BLaER1 (cell line): ENCODE measurements around the gene NTNG1.
A peak's percentile ranks its signal among the peaks of the same experiment; 100 is the strongest.

Experiments used
- H3K27ac ChIP-seq: shearing (Covaris generic); formaldehyde crosslinking; 2 replicates; pipeline ENCODE4 v1.8.1; 2022
- H3K27me3 ChIP-seq: shearing (Covaris generic); formaldehyde crosslinking; 2 replicates; pipeline ENCODE4 v1.8.1; 2022
- H3K36me3 ChIP-seq: shearing (Covaris generic); formaldehyde crosslinking; 2 replicates; pipeline ENCODE4 v1.8.1; 2022
- H3K4me1 ChIP-seq: shearing (Covaris generic); formaldehyde crosslinking; 2 replicates; pipeline ENCODE4 v1.8.1; 2022
- H3K4me2 ChIP-seq: shearing (Covaris generic); formaldehyde crosslinking; 2 replicates; pipeline ENCODE4 v1.8.1; 2022
- H3K4me3 ChIP-seq: shearing (Covaris generic); formaldehyde crosslinking; 2 replicates; pipeline ENCODE4 v1.8.1; 2022
- H3K9ac ChIP-seq: shearing (Covaris generic); formaldehyde crosslinking; 2 replicates; pipeline ENCODE4 v1.8.1; 2022
- H3K9me3 ChIP-seq: shearing (Covaris generic); formaldehyde crosslinking; 2 replicates; pipeline ENCODE4 v1.8.1; 2022
- H4K20me1 ChIP-seq: shearing (Covaris generic); formaldehyde crosslinking; 2 replicates; pipeline ENCODE4 v1.8.1; 2022
- Cebpa-rat ChIP-seq: shearing (Covaris generic); IDR thresholded peaks from 2 replicates; pipeline ENCODE4 v1.8.1; 2022

The NTNG1 gene

DNA sequence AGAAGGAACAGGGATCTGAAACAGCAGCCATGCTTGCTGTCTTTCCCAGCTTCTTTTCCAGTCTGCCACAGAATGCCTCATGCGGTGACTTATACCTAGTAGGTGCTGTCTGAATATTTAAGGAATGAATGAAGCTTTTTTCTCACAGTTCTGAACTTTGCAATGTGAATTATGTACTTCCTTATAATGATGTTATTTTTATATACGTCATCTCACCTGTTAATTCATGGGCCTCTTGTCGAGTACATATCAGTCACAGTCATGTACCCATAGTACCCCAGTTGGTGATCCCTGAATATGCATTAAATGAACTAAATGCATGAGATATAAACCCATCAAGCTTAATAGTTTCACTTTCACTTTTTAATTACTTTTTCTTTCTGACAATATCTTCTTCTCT is 132.7 kb downstream of the NTNG1 start:
- Histone ChIP-seq H3K4me1 (peaks cover 11% of the 10 kb centered on the region), H3K4me2 (peak overlapping the region; percentile 26), H3K9me3 (no peaks in the 10 kb centered on the region), H4K20me1 (no peaks in the 10 kb centered on the region), H3K4me3 (no peak overlapping the region), H3K9ac (no peak overlapping the region), H3K27ac (no peak overlapping the region), H3K27me3 (no peaks in the 10 kb centered on the region), H3K36me3 (no peaks in the 10 kb centered on the region)
- no peak for TF ChIP-seq Cebpa-rat

DNA sequence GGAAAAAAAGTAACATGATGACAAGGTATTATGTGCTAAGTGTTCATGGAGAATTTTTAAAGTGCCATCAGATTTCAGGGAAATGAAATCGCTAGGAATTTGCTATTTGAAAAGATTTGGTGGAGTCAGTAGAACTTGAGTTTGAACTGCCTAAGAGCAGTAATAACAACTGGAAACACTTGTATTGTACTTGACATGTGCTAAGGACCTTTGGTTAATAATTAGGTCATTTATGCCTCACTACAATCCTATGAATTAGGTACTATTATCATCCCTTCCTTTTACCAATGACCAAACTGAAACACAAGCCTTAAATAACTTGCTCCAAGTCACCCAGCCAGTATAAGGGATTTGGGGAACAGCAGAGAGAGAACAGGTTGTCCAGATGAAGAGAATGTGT is 133.4 kb downstream of the NTNG1 start:
- no peak overlapping the region for H3K4me3 ChIP-seq
- no peaks in the 10 kb centered on the region for H3K27me3 ChIP-seq
- H3K4me2 ChIP-seq, result peak overlapping the region; percentile 26; the same call in 1 of the 2 replicates
- TF ChIP-seq Cebpa-rat, result no peak
- no peaks in the 10 kb centered on the region for H3K9me3 ChIP-seq
- no peaks in the 10 kb centered on the region for H3K36me3 ChIP-seq
- H3K4me1 ChIP-seq, result peaks cover 11% of the 10 kb centered on the region
- no peak overlapping the region for H3K9ac ChIP-seq
- H4K20me1 ChIP-seq, result no peaks in the 10 kb centered on the region
- no peak overlapping the region for H3K27ac ChIP-seq

DNA sequence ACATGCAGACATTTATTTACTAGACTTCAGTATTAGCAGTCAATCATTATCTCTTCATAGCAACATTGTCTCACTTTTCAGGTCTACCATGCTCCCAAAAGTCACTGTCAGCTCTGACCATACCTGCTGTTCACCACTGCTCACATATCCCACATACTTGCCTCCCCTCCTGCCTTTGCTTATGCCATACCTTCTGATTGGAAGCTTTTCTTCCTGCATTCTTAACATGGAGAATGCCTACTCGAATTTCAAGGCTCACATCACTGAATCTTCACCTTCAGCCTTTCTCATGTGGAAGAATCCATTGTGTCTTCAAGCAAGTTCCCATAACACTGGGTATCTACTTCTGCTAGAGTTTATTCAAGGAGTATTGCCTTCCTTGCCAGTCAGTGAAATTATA is 135.4 kb downstream of the NTNG1 start:
- no peak for TF ChIP-seq Cebpa-rat
- Histone ChIP-seq H3K27me3 (no peaks in the 10 kb centered on the region), H3K27ac (no peak overlapping the region), H4K20me1 (no peaks in the 10 kb centered on the region), H3K36me3 (no peaks in the 10 kb centered on the region), H3K9ac (no peak overlapping the region), H3K4me2 (no peak overlapping the region), H3K4me3 (no peak overlapping the region), H3K9me3 (no peaks in the 10 kb centered on the region), H3K4me1 (peaks cover 11% of the 10 kb centered on the region)

DNA sequence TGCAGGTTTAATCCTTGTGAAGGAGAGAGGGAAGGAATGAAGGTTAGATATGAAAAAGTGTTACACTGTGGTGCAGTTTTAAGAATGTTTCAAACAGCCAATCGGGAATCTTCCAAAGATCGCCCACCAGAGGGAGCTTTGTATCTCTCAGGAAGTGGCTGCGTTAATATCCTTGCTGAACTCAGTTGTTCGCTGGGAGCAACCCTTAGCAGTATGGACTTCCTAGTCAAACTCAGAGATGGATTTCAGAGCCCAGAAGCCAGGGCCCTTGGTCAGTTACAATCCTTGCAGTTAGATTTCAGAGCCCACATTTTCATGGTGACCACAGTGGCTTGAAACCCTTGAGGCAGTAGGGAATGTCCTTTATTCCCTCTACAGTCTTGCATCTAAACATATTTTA is 136.2 kb downstream of the NTNG1 start:
- no peak overlapping the region for H3K27ac ChIP-seq
- no peaks in the 10 kb centered on the region for H4K20me1 ChIP-seq
- TF ChIP-seq Cebpa-rat, result no peak
- H3K36me3 ChIP-seq, result no peaks in the 10 kb centered on the region
- H3K4me3 ChIP-seq, result no peak overlapping the region
- no peak overlapping the region for H3K4me2 ChIP-seq
- H3K9ac ChIP-seq, result no peak overlapping the region
- no peaks in the 10 kb centered on the region for H3K9me3 ChIP-seq
- H3K4me1 ChIP-seq, result peaks cover 11% of the 10 kb centered on the region
- no peaks in the 10 kb centered on the region for H3K27me3 ChIP-seq

DNA sequence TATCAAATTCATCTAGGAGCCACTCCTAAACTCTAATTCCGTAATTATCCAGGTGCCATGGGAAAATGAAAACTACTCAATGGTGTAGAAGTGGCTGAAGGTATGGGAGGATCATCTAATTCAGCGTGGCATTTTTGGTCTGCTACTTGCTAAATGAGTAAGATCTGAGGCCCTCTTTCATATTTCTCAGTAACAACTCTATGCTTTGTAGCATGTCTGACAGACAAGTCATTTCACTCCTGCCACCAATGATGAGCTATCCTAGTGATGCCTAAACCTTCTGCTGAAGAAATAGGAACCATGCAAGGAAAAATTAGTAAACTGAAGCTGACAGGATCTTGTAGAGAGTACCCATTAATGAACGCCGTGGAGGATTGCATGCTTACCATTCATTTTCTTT is 145.3 kb downstream of the NTNG1 start:
- no peaks in the 10 kb centered on the region for H4K20me1 ChIP-seq
- no peaks in the 10 kb centered on the region for H3K4me1 ChIP-seq
- no peak overlapping the region for H3K27ac ChIP-seq
- no peaks in the 10 kb centered on the region for H3K9me3 ChIP-seq
- TF ChIP-seq Cebpa-rat, result no peak
- no peak overlapping the region for H3K4me2 ChIP-seq
- H3K27me3 ChIP-seq, result no peaks in the 10 kb centered on the region
- H3K9ac ChIP-seq, result no peak overlapping the region
- no peaks in the 10 kb centered on the region for H3K36me3 ChIP-seq
- H3K4me3 ChIP-seq, result no peak overlapping the region

DNA sequence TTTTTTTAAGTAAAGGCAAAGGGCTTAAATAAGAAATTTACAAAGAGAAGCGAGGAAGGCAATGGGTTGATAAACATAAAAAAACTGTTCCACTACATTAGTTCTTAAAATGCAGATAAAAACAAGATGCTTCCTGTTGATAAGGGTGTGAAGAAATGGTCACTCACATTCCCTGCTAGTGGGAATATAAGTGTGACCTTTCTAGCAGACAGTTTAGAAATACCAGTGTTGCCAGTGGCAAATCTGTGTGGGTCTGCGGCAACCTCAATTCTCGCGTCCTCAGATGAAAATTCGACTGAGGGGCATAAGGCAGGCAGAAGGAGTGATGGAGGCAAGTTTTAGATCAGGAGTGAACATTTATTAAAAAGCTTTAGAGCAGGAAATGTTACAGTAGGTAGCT is 151.1 kb downstream of the NTNG1 start:
- peaks cover 10% of the 10 kb centered on the region for H3K4me1 ChIP-seq
- no peak overlapping the region for H3K4me2 ChIP-seq
- H3K4me3 ChIP-seq, result no peak overlapping the region

DNA sequence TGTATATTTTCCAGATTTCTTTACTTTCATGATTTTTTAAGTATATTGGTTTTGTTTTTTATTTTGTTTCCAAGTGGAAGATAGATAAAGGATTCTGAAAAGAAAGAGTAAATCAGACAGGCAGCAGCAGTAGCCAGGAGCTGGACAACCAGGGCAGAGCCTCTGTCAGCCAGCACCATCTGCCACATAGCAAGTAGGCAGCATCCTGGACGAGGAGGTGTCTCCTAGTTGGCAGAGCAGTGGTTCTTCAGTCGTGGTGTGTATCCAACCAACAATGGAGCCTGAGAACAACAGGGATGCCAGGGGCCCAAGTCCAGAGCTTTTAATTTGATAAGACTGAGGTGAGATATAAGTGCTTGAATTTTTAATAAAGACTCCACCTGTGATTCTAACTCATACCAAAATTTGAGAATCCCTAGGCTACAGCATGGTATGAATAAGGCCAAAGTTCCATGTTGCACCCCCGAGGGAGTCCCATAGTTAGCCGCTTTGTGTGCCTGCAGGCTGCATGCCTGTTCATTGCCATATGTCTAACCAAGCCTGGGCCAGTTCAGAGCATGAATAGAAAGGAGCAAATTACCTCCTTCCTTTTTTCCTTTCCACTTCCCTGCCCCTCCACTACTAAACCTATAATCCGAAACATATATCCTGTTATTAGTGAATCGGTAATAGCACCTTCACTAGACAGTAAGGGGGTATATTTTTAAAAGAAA is 153.2 kb downstream of the NTNG1 start:
- Histone ChIP-seq H3K4me3 (no peak overlapping the region), H3K4me2 (no peak overlapping the region), H3K27me3 (no peaks in the 10 kb centered on the region), H3K4me1 (peaks cover 10% of the 10 kb centered on the region), H3K27ac (no peak overlapping the region), H4K20me1 (no peaks in the 10 kb centered on the region), H3K9me3 (no peaks in the 10 kb centered on the region; the same call in 1 of the 2 replicates), H3K36me3 (no peaks in the 10 kb centered on the region), H3K9ac (no peak overlapping the region)
- no peak for TF ChIP-seq Cebpa-rat

More for the DNA sequence above, 151.1 kb downstream of the NTNG1 start:
- H3K9ac ChIP-seq, result no peak overlapping the region
- no peak overlapping the region for H3K27ac ChIP-seq
- no peaks in the 10 kb centered on the region for H4K20me1 ChIP-seq
- H3K36me3 ChIP-seq, result no peaks in the 10 kb centered on the region
- TF ChIP-seq Cebpa-rat, result no peak
- H3K9me3 ChIP-seq, result no peaks in the 10 kb centered on the region; the same call in 1 of the 2 replicates
- H3K27me3 ChIP-seq, result no peaks in the 10 kb centered on the region

DNA sequence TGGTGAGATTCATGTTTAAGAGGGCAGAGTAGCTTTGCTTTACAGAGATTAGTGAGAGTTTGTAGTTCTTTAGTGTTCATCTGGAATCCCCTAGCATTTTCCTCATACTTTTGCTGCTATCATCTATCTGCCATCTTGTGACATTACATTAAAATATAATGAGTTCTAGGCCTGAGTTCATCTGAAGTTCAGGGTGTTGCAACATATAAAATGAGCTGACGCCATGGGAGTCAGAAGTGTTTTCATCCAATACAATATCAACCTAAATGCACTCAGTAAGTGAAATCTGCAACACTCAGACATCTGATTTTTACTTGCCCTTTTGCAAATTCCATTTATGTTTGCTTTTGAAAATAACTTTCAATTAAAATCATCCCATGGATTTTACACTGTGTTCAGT is 153.8 kb downstream of the NTNG1 start:
- no peak for TF ChIP-seq Cebpa-rat
- no peak overlapping the region for H3K9ac ChIP-seq

DNA sequence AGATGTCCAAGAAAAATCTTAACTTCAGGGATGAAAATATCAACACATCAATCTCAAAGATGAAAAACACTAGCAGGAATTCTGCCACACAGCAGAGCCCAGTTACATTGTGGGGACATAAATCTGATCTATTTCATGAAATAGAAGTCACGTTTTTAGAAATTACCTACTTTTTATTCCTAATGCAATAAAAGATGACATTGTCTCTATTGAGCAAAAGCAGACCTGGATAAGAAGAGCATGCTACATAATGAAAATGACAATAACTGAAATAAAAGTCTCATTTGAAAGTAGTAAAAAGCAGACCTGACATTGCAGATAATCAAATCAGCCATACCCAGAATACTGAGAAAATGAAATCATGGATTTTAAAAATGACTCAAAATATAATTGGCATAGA is 156.8 kb downstream of the NTNG1 start:
- Histone ChIP-seq H3K9me3 (no peaks in the 10 kb centered on the region), H3K27ac (no peak overlapping the region), H4K20me1 (no peaks in the 10 kb centered on the region), H3K9ac (no peak overlapping the region), H3K4me1 (peaks cover under 1% of the 10 kb centered on the region; the same call in 1 of the 2 replicates), H3K36me3 (no peaks in the 10 kb centered on the region), H3K4me2 (no peak overlapping the region), H3K4me3 (no peak overlapping the region), H3K27me3 (no peaks in the 10 kb centered on the region)
- no peak for TF ChIP-seq Cebpa-rat

More for the DNA sequence above, 153.8 kb downstream of the NTNG1 start:
- Histone ChIP-seq H4K20me1 (no peaks in the 10 kb centered on the region), H3K4me3 (no peak overlapping the region), H3K27me3 (no peaks in the 10 kb centered on the region), H3K4me1 (peaks cover 10% of the 10 kb centered on the region), H3K4me2 (no peak overlapping the region), H3K9me3 (no peaks in the 10 kb centered on the region; the same call in 1 of the 2 replicates), H3K27ac (no peak overlapping the region), H3K36me3 (no peaks in the 10 kb centered on the region)

DNA sequence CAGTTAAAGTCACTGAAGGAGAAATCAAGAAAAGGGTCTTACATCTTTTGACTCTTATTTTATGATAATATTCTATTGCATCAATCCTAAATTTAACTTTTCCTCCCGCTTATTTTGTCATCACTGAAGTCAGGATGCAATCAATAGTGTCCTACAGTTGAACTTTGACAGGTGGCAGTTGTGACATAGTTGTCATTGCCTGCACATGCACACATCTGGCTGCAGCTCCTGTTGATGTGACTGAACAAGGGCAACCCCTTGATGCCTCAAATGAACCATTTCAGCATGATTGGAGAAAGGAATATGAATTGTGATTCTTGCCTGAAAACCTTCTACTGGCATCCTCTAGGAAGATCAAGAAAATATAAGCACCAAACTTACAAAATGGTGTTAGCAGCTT is 157.7 kb downstream of the NTNG1 start:
- Histone ChIP-seq H3K27ac (no peak overlapping the region), H3K36me3 (no peaks in the 10 kb centered on the region), H3K4me3 (no peak overlapping the region), H4K20me1 (no peaks in the 10 kb centered on the region), H3K4me2 (no peak overlapping the region), H3K27me3 (no peaks in the 10 kb centered on the region), H3K9me3 (no peaks in the 10 kb centered on the region), H3K4me1 (no peaks in the 10 kb centered on the region), H3K9ac (no peak overlapping the region)
- TF ChIP-seq Cebpa-rat, result no peak

DNA sequence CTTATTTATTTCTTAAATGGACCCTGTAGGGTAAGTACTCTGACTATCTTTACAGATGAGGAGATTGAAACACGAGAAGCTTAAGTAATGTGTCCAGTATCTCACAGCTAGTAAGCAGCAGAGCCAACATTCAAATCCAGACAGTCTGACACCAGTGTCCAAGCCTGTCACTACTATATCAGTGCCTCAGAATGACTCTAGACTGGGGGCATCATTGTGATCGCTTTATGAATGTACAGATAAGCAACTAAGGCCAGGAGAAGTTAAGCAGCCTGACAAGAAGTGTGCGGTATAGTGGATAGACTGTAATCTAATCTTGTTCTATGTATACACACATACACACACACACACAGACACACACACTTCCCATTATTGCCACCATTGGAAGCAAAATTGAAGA is 158.7 kb downstream of the NTNG1 start:
- H3K4me3 ChIP-seq, result no peak overlapping the region
- no peak overlapping the region for H3K4me2 ChIP-seq
- no peak for TF ChIP-seq Cebpa-rat
- H3K9me3 ChIP-seq, result no peaks in the 10 kb centered on the region
- H4K20me1 ChIP-seq, result no peaks in the 10 kb centered on the region
- H3K9ac ChIP-seq, result no peak overlapping the region
- H3K36me3 ChIP-seq, result no peaks in the 10 kb centered on the region
- no peaks in the 10 kb centered on the region for H3K27me3 ChIP-seq
- H3K4me1 ChIP-seq, result no peaks in the 10 kb centered on the region
- no peak overlapping the region for H3K27ac ChIP-seq
